Natural killer cell (primary cell): ENCODE data around the gene LRP1B. TPM values are rescaled to one million over a fixed set of nuclear protein-coding genes. Genes with fewer than 3 reads are reported as not detected.

Source experiments
- ATAC-seq, 3 donors: fragments of 150-1000 bp in 2 of 3; fragments of 200-7000 bp in 1 of 3; cut with Tn5 transposase; 1 replicate in 1 of 3; 2 replicates in 2 of 3; pipeline ENCODE4 v1.10.0; 2021; ENCODE audit warnings: mild to moderate bottlenecking in 2 of 3, moderate library complexity in 2 of 3
- DNase-seq, 2 donors: peaks; one replicate each; pipeline versions ENCODE4 v3.0.0 to v3.0.0-alpha.2; 2013 to 2021; ENCODE audit warnings: mixed read lengths in 1 of 2
- H3K27ac ChIP-seq: one replicate; pipeline ENCODE4 v1.5.1; 2013; ENCODE audit warnings: mild to moderate bottlenecking, low read length
- H3K27me3 ChIP-seq: one replicate; pipeline ENCODE4 v1.6.1; 2013; ENCODE audit warnings: low read length; ENCODE audit not compliant: control insufficient read depth, insufficient read depth
- H3K36me3 ChIP-seq: one replicate; pipeline ENCODE4 v1.6.1; 2013; ENCODE audit warnings: low read length; ENCODE audit not compliant: control insufficient read depth, insufficient read depth
- H3K4me1 ChIP-seq: one replicate; pipeline ENCODE4 v1.6.1; 2013; ENCODE audit warnings: low read length; ENCODE audit not compliant: control insufficient read depth, insufficient read depth
- H3K4me3 ChIP-seq: one replicate; pipeline ENCODE4 v1.5.1; 2013; ENCODE audit warnings: low read length
- H3K9me3 ChIP-seq: one replicate; pipeline ENCODE4 v1.6.1; 2013; ENCODE audit warnings: low read length; ENCODE audit not compliant: control insufficient read depth, insufficient read depth
- H3K27ac Mint-ChIP-seq, 2 donors: one replicate each; pipeline ENCODE4 v1.8.0; 2022; ENCODE audit warnings: mild to moderate bottlenecking in 2 of 2, mixed read lengths in 2 of 2, moderate library complexity in 1 of 2
- H3K27me3 Mint-ChIP-seq, 2 donors: one replicate each; pipeline ENCODE4 v1.8.0; 2022; ENCODE audit warnings: low read depth in 2 of 2, mixed read lengths in 2 of 2
- H3K36me3 Mint-ChIP-seq: one replicate; pipeline ENCODE4 v1.8.0; 2022; ENCODE audit warnings: mixed read lengths
- H3K4me1 Mint-ChIP-seq, 2 donors: one replicate each; pipeline ENCODE4 v1.8.0; 2022; ENCODE audit warnings: mixed read lengths in 2 of 2
- H3K4me3 Mint-ChIP-seq: one replicate; pipeline ENCODE4 v1.8.0; 2022; ENCODE audit warnings: mild to moderate bottlenecking, moderate library complexity, mixed read lengths
- H3K9me3 Mint-ChIP-seq, 2 donors: one replicate each; pipeline ENCODE4 v1.8.0; 2022; ENCODE audit warnings: mixed read lengths in 2 of 2
- CTCF ChIP-seq: fragments of 200-600 bp; IDR thresholded peaks from one replicate; pipeline ENCODE4 v1.8.0; 2022; ENCODE audit warnings: antibody characterized with exemption
- WGBS: methylation state at CpG from one replicate; pipeline ENCODE4 v1.1.7; 2013; ENCODE audit warnings: missing lambda C conversion rate; ENCODE audit not compliant: insufficient coverage; 5-methylcytosine and 5-hydroxymethylcytosine counted together
- intact Hi-C: fragments of 100-400 bp; cut with micrococcal nuclease; formaldehyde crosslinking; loops from one replicate; pipeline ENCODE4 v1.14.2; 2022
- total RNA-seq, 4 donors: library from RNA; stranded (reverse); fragments of 120-200 nt in 1 of 4; gene quantifications; one replicate each; pipeline versions ENCODE4 v1.2.3 to v1.2.4, GENCODE V29; 2013 to 2022

The LRP1B gene
- total RNA-seq, 3 donors from 2014 or later (not counting 1 experiment from before 2014, with no cell fraction given) = 0.05 TPM; not detected in 2

GRCh38 chr2:142042536-142043199, 88.1 kb downstream of the LRP1B start:
- Histone ChIP-seq H3K4me1 (no peaks in the 10 kb centered on the region), H3K27ac (no peak overlapping the region), H3K4me3 (no peak overlapping the region), H3K27me3 (no peaks in the 10 kb centered on the region), H3K9me3 (no peaks in the 10 kb centered on the region), H3K36me3 (no peaks in the 10 kb centered on the region)
- Mint-ChIP-seq H3K27me3 (no peaks in the 10 kb centered on the region), H3K4me1 (no peaks in the 10 kb centered on the region), H3K4me3 (no peak overlapping the region), H3K36me3 (no peaks in the 10 kb centered on the region), H3K27ac (no peak overlapping the region), H3K9me3 (peaks cover 2 to 5% of the 10 kb centered on the region in 2 donors)
- no CpG with 5 or more reads among the region's 1 CpG for WGBS
- intact Hi-C loops = no loop called here
- no peak for ATAC-seq
- DNase-seq = no peak
- no peak for TF ChIP-seq CTCF

GRCh38 chr2:142041996-142042395, 88.8 kb downstream of the LRP1B start:
- intact Hi-C loops = no loop called here
- Mint-ChIP-seq H3K27me3 (no peaks in the 10 kb centered on the region), H3K27ac (no peak overlapping the region)

GRCh38 chr2:142041105-142041504, 89.7 kb downstream of the LRP1B start:
- no peaks in the 10 kb centered on the region for H3K4me1 ChIP-seq
- Mint-ChIP-seq H3K9me3 (peaks cover 3 to 10% of the 10 kb centered on the region in 2 donors), H3K4me3 (no peak overlapping the region), H3K4me1 (no peaks in the 10 kb centered on the region), H3K27ac (no peak overlapping the region), H3K27me3 (no peaks in the 10 kb centered on the region), H3K36me3 (no peaks in the 10 kb centered on the region)
- no peaks in the 10 kb centered on the region for H3K27me3 ChIP-seq
- H3K36me3 ChIP-seq = no peaks in the 10 kb centered on the region
- no peak for TF ChIP-seq CTCF
- no peak for DNase-seq
- WGBS = 100% methylated on average over 1 of the region's 1 CpG
- no peaks in the 10 kb centered on the region for H3K9me3 ChIP-seq
- H3K4me3 ChIP-seq = no peak overlapping the region
- H3K27ac ChIP-seq = no peak overlapping the region
- intact Hi-C loops = no loop called here
- ATAC-seq = no peak

More at GRCh38 chr2:142041996-142042395, 88.8 kb downstream of the LRP1B start:
- TF ChIP-seq CTCF = no peak
- DNase-seq (no peak), ATAC-seq (no peak)
- Mint-ChIP-seq H3K4me3 (no peak overlapping the region), H3K4me1 (no peaks in the 10 kb centered on the region), H3K36me3 (no peaks in the 10 kb centered on the region), H3K9me3 (peaks cover 3 to 8% of the 10 kb centered on the region in 2 donors)
- Histone ChIP-seq H3K4me3 (no peak overlapping the region), H3K27ac (no peak overlapping the region), H3K4me1 (no peaks in the 10 kb centered on the region), H3K36me3 (no peaks in the 10 kb centered on the region), H3K27me3 (no peaks in the 10 kb centered on the region), H3K9me3 (no peaks in the 10 kb centered on the region)
- WGBS = 81% methylated on average over 6 of the region's 6 CpGs

GRCh38 chr2:142040556-142040955, 90.3 kb downstream of the LRP1B start:
- ATAC-seq (no peak), DNase-seq (no peak)
- Mint-ChIP-seq H3K4me1 (no peaks in the 10 kb centered on the region), H3K4me3 (no peak overlapping the region), H3K9me3 (peaks cover 7 to 13% of the 10 kb centered on the region in 2 donors), H3K27me3 (no peaks in the 10 kb centered on the region), H3K36me3 (no peaks in the 10 kb centered on the region), H3K27ac (no peak overlapping the region)
- intact Hi-C loops = no loop called here
- Histone ChIP-seq H3K9me3 (no peaks in the 10 kb centered on the region), H3K27me3 (no peaks in the 10 kb centered on the region), H3K36me3 (no peaks in the 10 kb centered on the region), H3K27ac (no peak overlapping the region), H3K4me1 (no peaks in the 10 kb centered on the region), H3K4me3 (no peak overlapping the region)
- no peak for TF ChIP-seq CTCF
- 75% methylated on average over 1 of the region's 1 CpG for WGBS
